Measurements from ENCODE around the gene URB2. TPM values are rescaled to one million over a fixed set of nuclear protein-coding genes. Genes with fewer than 3 reads are reported as not detected.

The URB2 gene
- total and polyA plus RNA-seq, 10 of the 15 experiments (the other 5 are each of a cell fraction or from before 2014, with no cell fraction given), result 2.7 to 24.0 (median 16.9) TPM

DNA sequence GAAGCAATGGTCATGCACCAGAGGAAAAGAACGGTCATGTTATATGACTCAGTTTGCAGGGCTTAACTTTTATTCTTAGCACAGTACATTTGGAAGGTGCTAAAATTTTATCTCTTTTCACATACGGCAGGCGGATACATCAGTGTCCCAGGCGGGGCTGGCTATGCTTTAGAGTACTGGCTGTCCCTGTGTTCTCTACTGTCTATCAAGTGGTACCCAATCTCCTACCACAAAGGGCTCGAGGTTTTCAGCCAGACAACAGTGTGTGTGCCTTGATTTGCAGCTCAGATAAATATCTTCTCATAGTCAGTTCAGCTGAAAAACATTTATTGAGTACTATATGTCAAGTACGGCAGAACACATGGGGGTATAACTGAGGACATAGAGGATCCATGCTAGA lies 65.3 kb downstream of the URB2 start:
- Histone ChIP-seq H3K36me3 (ENCODE audit: control insufficient read depth in 2 of 2, insufficient read depth in 2 of 2, low read length in 1 of 2) (no peaks in the 10 kb centered on the region), H3K9me3 (replicated peaks; ENCODE audit: control insufficient read depth, insufficient read depth, low read length) (no peaks in the 10 kb centered on the region; the same call in 2 of the 3 replicates), H3K79me2 (ENCODE audit: control insufficient read depth, insufficient read depth, low read length) (no peaks in the 10 kb centered on the region), H4K20me1 (ENCODE audit: control insufficient read depth, insufficient read depth) (no peaks in the 10 kb centered on the region), H3K4me2 (ENCODE audit: control insufficient read depth, insufficient read depth) (no peak overlapping the region), H3K4me1 (ENCODE audit: control insufficient read depth, insufficient read depth, low read length) (peaks cover 7% of the 10 kb centered on the region), H3K27me3 (replicated peaks in 1 of 2; ENCODE audit: control insufficient read depth in 2 of 2, insufficient read depth in 2 of 2, low read length in 1 of 2) (no peaks in the 10 kb centered on the region), H3K27ac (ENCODE audit: control insufficient read depth, insufficient read depth) (no peak overlapping the region), H3K4me3 (no peak overlapping the region), H3K9ac (ENCODE audit: control insufficient read depth, insufficient read depth, low read length) (no peak overlapping the region), H2AFZ (ENCODE audit: control insufficient read depth, low read depth, low read length) (no peak overlapping the region)
- ChIA-PET SMC1A (ENCODE audit: uncharacterized antibody, unreplicated experiment) (interaction anchor here (0.8 to 1.0 kb wide), 3 partner anchors 24 to 163 kb away, joined by 3 to 4 read pairs (median 4); no protein-coding TSS in a partner anchor), CTCF (no interaction called here), POLR2A (no interaction called here), RAD21 (ENCODE audit: unreplicated experiment) (no interaction called here)
- no peak for ATAC-seq
- FAIRE-seq, result no peak
- 54% methylated on average over 6 of the region's 6 CpGs for WGBS (ENCODE audit: insufficient coverage, insufficient replicate concordance, low lambda C conversion rate, missing lambda C conversion rate)
- intact Hi-C loops (cut with micrococcal nuclease; ENCODE audit: unreplicated experiment), result no loop called here
- TF ChIP-seq POLR2A (IDR thresholded peaks at IDR 0.05; ENCODE audit: low read depth, low read length) (no peak), SMARCA5 (IDR thresholded peaks at IDR 0.05) (no peak), TBL1XR1 (IDR thresholded peaks at IDR 0.05; ENCODE audit: low read depth, low read length) (no peak), SREBF1 (IDR thresholded peaks at IDR 0.05; ENCODE audit: low read length) (no peak), ZSCAN29 (IDR thresholded peaks at IDR 0.05) (no peak), SPI1 (IDR thresholded peaks at IDR 0.05; ENCODE audit: borderline replicate concordance, insufficient read depth, low read depth, low read length) (no peak), NR2C1 (IDR thresholded peaks at IDR 0.05) (no peak), MYC (IDR thresholded peaks at IDR 0.05; ENCODE audit: insufficient read depth, insufficient read length, insufficient replicate concordance, low read length, severe bottlenecking) (no peak), KLF5 (IDR thresholded peaks at IDR 0.05; ENCODE audit: partially characterized antibody) (no peak)
- no peak for DNase-seq (ENCODE audit: low read depth, low spot score)
- in situ Hi-C loops (cut with MboI), result no loop called here
- no TSS peak for BruUV-seq (replicated peaks)

Data from GM12878 (cell line).